OCI-LY3 (cell line): ENCODE results near the gene COL4A6.

Experiments
- H2AFZ ChIP-seq: fragments of 200-600, 300-600 bp; shearing (Covaris generic); 2 replicates; pipeline ENCODE4 v1.6.0; 2014; ENCODE audit warnings: antibody characterized with exemption, low read depth, low read length
- H3K27ac ChIP-seq: fragments of 200-600, 300-600 bp; sonication (generic); 2 replicates; pipeline ENCODE4 v1.5.1; 2014; ENCODE audit warnings: mild to moderate bottlenecking, low read length, moderate library complexity, mixed read lengths
- H3K27me3 ChIP-seq: fragments of 200-600, 300-600 bp; sonication (generic); 2 replicates; pipeline ENCODE4 v1.6.1; 2014; ENCODE audit warnings: low read depth, low read length, mixed read lengths
- H3K36me3 ChIP-seq: fragments of 200-600, 300-600 bp; sonication (generic); replicated peaks from 2 replicates; pipeline ENCODE3; 2014; ENCODE audit warnings: low read depth, low read length, mixed read lengths
- H3K4me1 ChIP-seq: fragments of 300-600, 200-600 bp; sonication (generic); 2 replicates; pipeline ENCODE4 v1.6.1; 2014; ENCODE audit warnings: low read length, mixed read lengths
- H3K4me2 ChIP-seq: fragments of 200-600, 300-600 bp; sonication (generic); 2 replicates; pipeline ENCODE4 v1.6.1; 2014; ENCODE audit warnings: low read length, mixed read lengths
- H3K4me3 ChIP-seq: fragments of 300-600, 200-600 bp; sonication (generic); 2 replicates; pipeline ENCODE4 v1.5.1; 2014; ENCODE audit warnings: antibody characterized with exemption, mild to moderate bottlenecking, low read length, moderate library complexity
- H3K79me2 ChIP-seq: fragments of 300-600, 200-600 bp; shearing (Covaris generic); 2 replicates; pipeline ENCODE4 v1.6.1; 2014; ENCODE audit warnings: mild to moderate bottlenecking, low read length, mixed read lengths
- H3K9ac ChIP-seq: fragments of 300-600, 200-600 bp; shearing (Covaris generic); 2 replicates; pipeline ENCODE4 v1.6.0; 2014; ENCODE audit warnings: mild to moderate bottlenecking, low read length, moderate library complexity
- H3K9me3 ChIP-seq: fragments of 200-600, 300-600 bp; shearing (Covaris generic); 2 replicates; pipeline ENCODE4 v1.6.1; 2014; ENCODE audit warnings: low read length, mixed read lengths; ENCODE audit not compliant: insufficient read depth
- H4K20me1 ChIP-seq: fragments of 200-600, 300-600 bp; sonication (generic); 2 replicates; pipeline ENCODE4 v1.6.1; 2016; ENCODE audit warnings: low read length, mixed read lengths; ENCODE audit not compliant: insufficient read depth
- CTCF ChIP-seq: fragments of 200-600, 300-600 bp; sonication (generic); IDR thresholded peaks from 2 replicates; pipeline ENCODE4 v1.5.1; 2014; ENCODE audit warnings: antibody characterized with exemption, low read length, low read depth
- EZH2phosphoT487 ChIP-seq: fragments of 200-600 bp; shearing (Covaris generic); IDR thresholded peaks from 2 replicates; pipeline ENCODE4 v1.6.1; 2018; ENCODE audit warnings: antibody characterized with exemption, mixed run types, low read depth

Gene COL4A6

DNA sequence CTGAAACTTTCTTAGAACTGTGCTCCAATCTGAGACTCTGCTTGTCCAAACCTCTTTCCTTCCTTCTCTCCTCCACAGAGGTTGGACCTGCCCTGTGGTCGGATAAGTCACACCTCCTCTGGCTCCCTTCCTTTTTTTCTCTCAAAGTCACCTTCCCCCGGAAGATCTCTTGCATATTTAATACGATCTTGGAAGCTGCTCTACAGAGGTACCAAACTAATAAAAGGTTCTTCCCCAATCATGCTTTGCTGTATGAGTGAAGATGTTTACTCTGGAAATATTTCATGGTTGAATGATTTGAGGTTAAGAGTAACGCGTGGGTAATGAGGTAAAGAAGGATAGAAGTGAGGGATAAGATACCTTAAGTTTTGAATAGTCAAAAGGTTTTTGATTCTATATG lies 180.7 kb downstream of the COL4A6 start:
- no peak for TF ChIP-seq EZH2phosphoT487
- TF ChIP-seq CTCF = no peak
- H3K27ac ChIP-seq = no peak overlapping the region
- no peaks in the 10 kb centered on the region for H4K20me1 ChIP-seq
- no peak overlapping the region for H3K9ac ChIP-seq
- no peaks in the 10 kb centered on the region for H3K36me3 ChIP-seq
- H3K9me3 ChIP-seq = no peaks in the 10 kb centered on the region
- H3K79me2 ChIP-seq = no peaks in the 10 kb centered on the region
- no peaks in the 10 kb centered on the region for H3K27me3 ChIP-seq
- no peak overlapping the region for H2AFZ ChIP-seq
- H3K4me3 ChIP-seq = no peak overlapping the region
- H3K4me2 ChIP-seq = no peak overlapping the region
- no peaks in the 10 kb centered on the region for H3K4me1 ChIP-seq

GRCh38 chrX:108254636-108255035 lies 183.6 kb downstream of the COL4A6 start:
- no peaks in the 10 kb centered on the region for H4K20me1 ChIP-seq
- H3K27me3 ChIP-seq = no peaks in the 10 kb centered on the region
- no peaks in the 10 kb centered on the region for H3K4me1 ChIP-seq
- no peak overlapping the region for H3K9ac ChIP-seq
- no peaks in the 10 kb centered on the region for H3K36me3 ChIP-seq
- TF ChIP-seq CTCF (no peak), EZH2phosphoT487 (no peak)
- no peak overlapping the region for H3K4me3 ChIP-seq
- no peaks in the 10 kb centered on the region for H3K9me3 ChIP-seq
- H3K79me2 ChIP-seq = no peaks in the 10 kb centered on the region
- H2AFZ ChIP-seq = no peak overlapping the region
- no peak overlapping the region for H3K4me2 ChIP-seq
- no peak overlapping the region for H3K27ac ChIP-seq

DNA sequence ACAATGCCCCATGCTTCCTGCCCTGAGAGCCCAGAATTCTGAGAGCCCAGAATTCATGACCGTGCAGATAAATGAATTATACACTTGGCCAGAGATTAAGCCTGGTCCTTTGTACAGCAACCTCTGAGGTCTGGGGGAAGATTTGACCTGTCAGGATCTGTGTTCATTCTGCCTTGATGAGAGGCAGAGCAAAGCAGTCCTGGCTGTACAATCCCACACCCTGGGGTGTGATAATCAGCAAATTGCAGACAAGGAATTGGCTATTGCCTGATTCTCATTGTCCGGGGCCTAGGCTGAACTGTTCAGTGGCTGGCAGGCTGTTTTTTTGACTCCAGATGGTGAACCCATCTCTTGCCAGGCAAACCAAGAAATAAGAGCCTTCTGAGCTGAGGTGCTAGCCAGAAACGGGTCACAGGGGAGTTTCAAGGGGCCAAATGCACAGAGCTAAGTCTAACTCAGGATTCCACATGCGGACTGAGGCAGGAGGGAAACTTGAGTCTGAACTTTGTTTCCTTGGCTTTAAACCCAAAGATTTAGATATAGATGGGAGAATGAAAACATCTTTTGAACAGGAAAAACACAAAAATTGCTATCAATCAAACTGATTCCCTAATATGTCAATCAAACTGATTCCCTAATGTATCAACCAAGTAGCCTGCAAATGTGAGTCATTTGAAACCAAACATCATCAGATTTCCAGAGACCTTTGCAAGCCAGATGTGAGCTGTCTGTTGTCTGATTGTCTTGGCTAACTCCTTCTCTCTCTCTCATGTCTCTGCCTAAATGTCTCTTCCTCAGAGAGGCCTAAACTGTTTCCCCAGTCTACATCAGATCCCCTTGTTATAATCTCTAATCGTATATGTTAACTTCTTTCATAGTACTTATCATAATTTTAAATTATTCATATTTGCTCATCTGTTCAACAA lies 187.3 kb downstream of the COL4A6 start:
- Histone ChIP-seq H3K4me2 (no peak overlapping the region), H3K4me1 (no peaks in the 10 kb centered on the region), H2AFZ (no peak overlapping the region), H3K27ac (no peak overlapping the region), H3K9ac (no peak overlapping the region), H3K36me3 (no peaks in the 10 kb centered on the region), H3K79me2 (no peaks in the 10 kb centered on the region), H4K20me1 (no peaks in the 10 kb centered on the region), H3K27me3 (no peaks in the 10 kb centered on the region), H3K4me3 (no peak overlapping the region), H3K9me3 (no peaks in the 10 kb centered on the region)
- no peak for TF ChIP-seq CTCF
- TF ChIP-seq EZH2phosphoT487 = no peak

GRCh38 chrX:108246304-108246954 lies 191.8 kb downstream of the COL4A6 start:
- H3K79me2 ChIP-seq = no peaks in the 10 kb centered on the region
- no peaks in the 10 kb centered on the region for H4K20me1 ChIP-seq
- no peak overlapping the region for H3K9ac ChIP-seq
- no peak overlapping the region for H2AFZ ChIP-seq
- H3K4me2 ChIP-seq = no peak overlapping the region
- no peaks in the 10 kb centered on the region for H3K9me3 ChIP-seq
- H3K4me1 ChIP-seq = no peaks in the 10 kb centered on the region
- TF ChIP-seq EZH2phosphoT487 (no peak), CTCF (no peak)
- H3K36me3 ChIP-seq = no peaks in the 10 kb centered on the region
- H3K27me3 ChIP-seq = no peaks in the 10 kb centered on the region
- no peak overlapping the region for H3K27ac ChIP-seq
- no peak overlapping the region for H3K4me3 ChIP-seq
